NCI-H146 (cell line): ENCODE data around the gene NBAS.
"Not testable (repeated sequence)": the region's sequence is repeated elsewhere in the genome, so short reads cannot be mapped to it uniquely, and the experiment has no call there.

Experiments
- DNase-seq: peaks from one replicate; lab custom pipeline; 2025; lab: John Stamatoyannopoulos, UW

NBAS gene

GRCh38 chr2:15363142-15363541, 198.0 kb downstream of the NBAS start:
- DNase-seq = no peak

DNA sequence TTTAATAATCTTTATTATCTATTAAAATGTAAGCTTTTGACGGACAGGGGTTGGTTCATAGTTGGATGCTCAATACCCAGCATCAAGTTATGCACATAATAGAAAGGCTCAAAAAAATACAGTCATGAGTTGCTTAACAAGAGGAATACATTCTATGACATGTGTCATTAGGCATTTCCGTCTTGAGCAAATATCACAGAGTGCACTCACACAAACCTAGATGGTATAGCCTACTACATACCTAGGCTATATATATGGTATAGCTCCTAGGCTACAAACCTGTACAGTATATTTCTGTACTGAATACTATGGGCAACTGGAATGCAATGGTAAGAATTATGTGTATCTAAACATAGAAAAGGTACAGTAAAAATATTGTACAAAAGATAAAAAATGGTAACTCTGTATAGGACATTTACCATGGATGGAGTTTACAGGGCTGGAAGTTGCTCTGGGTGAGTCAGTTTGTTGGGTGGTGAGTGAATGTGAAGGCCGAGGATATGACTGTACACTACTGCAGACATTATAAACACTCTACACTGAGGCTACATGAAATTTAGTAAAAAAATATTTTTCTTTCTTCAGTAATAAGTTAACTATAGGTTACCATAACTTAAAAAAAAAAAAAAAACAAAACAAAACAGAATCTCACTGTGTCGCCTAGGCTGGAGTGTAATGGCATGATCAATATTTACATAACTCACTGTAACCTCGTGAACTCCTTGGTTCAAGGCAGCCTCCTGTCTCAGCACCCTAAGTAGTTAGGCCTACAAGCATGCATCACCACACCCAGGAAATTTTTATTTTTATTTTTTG, 201.2 kb downstream of the NBAS start:
- no peak for DNase-seq

DNA sequence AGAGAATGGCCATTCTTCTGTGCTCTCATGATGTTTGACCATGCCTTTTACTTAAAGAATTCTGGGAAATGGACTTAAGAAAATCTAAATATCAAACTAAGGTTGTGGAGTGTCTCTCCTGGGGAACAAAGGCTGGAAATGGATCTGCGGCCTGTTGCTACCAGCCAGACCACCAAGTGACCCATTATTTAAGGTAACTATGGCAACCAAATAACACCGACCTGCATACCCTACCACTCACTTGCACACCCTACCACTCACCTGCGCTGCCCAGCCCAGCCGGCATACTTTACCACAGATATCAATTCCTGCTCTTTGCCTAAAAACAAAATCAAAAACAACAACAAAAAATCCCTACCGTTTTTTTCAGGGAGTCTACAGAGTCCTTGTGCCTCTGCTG, 203.2 kb downstream of the NBAS start:
- DNase-seq = no peak

DNA sequence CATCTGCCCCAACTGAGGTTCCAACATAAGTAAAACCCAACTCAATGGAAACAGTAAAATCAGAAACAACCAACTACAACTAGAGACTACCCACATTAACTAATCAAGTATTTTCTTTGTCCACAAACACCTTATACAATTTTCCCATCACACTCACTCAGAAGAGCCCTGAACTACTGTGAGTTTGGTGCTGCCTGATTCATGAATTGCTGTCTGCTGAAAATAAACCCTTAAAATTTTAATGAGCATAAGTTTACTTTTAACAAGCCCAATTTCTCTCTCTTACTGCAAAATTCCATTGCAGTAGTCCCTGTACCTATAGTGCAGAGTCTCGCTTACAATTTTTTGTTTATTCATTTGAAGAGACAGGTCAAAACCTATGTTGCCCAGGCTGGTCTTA, 203.9 kb downstream of the NBAS start:
- no peak for DNase-seq

DNA sequence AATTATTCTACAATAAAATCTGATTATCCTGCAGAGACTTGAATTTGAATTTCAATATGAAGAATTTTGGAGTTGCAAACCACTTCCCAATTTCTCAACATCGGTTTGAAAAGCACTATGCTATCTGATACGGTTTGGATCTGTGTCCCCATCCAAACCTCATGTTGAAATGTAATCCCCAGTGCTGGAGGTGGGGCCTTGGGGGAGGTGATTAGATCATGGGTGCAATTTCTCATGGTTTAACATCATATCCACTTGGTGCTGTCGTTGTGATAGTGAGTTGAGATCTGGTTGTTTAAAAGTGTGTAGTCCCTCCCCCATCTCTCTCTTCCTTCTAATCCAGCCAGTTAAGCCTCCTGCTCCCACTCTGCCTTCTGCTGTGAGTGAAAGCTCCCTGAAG, 205.7 kb downstream of the NBAS start:
- no peak for DNase-seq

DNA sequence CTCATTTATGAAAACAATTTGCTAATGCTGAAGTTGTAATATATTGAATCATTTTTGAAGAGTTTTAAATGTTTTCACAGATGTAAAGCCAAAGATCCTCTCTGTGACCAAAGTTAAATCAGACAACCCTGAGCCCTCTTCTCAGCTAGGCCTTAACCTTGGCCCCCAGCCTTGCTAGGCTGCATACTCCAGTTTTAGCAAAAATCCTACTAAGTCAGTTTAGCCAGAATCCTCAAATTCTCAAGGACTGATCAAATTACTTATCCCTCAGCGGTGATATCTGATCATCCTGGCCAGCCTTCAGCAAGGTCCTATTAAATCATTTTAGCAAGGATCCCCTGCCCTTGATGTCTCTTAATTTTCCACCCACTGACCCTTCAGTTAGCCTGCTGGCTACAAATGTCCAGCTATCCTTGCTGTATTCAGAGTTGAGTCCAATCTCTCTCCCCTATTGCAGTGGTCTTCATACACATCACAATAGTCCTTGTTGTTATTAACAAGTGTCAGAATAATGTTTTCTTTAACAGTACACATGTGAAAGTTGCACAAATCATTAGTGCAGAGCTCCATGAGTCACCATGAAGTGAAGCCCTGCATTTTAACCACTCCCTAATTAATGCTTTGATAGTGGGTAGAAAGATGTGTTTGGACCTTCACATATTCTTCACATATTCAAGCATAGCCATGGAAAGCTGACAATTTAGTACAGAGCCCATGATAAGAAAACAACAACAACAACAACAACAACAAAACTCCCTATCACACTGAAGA, 206.4 kb downstream of the NBAS start:
- DNase-seq = no peak

DNA sequence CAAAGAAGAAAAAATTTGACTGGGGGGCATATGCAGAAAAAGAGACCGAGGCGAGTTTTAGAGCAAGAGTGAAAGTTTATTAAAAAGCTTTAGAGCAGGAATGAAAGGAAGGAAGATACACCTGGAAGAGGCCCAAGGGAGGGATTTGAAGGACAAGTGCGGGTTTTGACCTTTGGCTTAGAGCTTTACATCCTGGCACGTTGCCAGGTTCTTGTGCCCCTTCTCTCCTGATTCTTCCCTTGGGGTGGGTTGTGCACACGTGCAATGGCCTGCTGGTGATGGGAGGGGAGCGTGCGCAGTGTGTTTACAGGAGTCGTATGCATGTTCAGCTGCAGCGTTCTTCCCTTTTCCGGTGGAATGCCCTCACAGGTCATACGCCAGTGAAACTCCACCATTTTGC, 208.8 kb downstream of the NBAS start:
- no peak for DNase-seq

DNA sequence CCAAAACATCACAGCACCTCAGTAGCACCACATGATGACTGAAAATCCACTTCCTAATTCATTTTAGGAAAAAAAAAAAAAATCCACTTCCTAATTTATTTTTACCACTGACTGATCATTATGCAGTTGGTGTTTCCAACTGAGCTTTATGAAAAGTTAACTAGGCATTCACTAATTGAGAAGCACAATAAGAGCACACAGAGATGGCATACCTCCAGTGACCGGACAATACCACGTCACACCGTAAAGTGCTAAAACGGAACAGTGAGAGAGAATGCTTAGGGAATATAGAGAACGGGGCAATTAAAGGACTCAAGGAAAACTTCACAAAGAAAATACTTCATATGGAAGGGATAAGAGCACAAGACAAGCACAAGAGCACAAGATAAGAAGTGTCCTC, 212.5 kb downstream of the NBAS start:
- no peak for DNase-seq

GRCh38 chr2:15348045-15348444, 213.1 kb downstream of the NBAS start:
- DNase-seq = no peak

- DNase-seq = no peak
Measured at GRCh38 chr2:15346624-15347023, 214.5 kb downstream of the NBAS start.

DNA sequence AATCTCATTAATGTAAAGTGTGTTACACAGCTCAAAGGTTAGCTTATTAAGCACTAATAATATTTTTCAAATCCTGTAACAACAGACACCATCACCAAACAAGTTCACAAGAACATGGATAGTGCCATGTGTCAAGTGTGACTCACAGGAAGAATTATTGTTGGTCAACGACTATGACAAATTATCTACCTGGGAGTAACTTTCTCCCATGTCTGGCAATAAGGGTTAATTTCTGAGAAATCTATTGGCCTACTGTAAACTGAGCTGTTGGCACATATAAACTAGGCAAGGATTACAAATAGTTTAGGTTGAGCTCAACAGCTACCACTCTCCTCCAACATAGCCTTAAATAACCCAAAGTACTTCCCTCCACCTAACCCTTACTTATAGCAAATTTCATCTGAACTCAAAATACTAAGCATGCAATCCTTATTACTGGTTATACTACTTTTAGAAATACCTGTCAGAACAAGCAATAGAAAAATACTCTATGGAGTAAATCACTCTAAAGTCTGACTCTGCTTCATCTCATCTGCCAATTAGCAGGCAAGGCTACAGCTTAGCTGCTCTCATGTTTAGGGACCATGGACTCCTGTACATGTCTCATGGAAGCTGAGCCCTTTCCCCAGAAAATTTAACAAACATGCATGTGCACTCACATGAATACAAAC, 223.0 kb downstream of the NBAS start:
- DNase-seq = no peak

DNA sequence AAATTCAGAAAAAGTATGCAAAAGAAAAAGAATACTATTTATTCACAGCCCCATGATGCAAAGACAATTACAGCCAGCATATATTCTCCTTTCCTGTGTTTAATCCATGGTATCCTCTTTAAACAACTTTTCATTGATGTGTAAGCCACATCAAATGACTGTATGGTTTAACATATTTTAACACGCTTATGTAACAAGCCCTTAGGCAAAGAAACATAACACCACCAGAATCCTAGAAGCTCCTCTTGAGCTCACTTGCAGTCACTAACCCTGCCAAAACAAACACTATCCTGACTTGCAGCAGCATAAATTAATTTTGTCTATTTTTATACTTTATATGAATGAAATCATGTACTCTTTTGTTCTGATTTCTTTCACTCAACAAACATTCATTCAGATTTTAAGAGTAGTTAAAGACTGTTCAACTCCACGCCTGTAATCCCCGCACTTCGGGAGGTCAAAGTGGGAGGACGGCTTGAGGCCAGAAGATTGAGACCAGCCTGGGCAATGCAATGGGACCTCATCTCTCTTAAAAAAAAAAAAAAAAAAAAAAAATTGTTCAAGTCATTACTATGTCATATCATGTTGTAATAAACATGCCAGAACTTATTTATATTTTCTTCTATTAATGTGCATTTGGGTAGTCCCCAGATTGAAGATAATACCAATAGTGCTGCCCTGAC, 226.3 kb downstream of the NBAS start:
- peak; percentile 45 for DNase-seq

- DNase-seq = no peak
Measured at GRCh38 chr2:15331787-15332186, 229.3 kb downstream of the NBAS start.

DNA sequence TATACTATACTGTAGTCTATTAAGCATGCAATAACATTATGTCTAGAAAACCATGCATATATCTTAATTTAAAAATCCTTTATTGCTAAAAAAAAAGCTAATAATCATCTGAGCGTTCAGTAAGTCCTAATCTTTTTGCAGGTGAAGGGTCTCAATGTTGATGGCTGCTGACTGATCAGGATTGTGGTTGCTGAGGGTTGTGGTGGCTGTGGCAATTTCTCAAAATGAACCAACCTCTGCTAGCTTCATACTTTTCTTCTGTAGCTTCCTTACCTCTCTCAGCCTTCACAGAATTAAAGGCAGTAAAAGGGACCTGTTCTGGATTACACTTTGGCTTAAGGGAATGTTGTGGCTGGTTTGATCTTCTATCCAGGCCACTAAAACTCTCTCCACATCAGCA, 235.8 kb downstream of the NBAS start:
- no peak for DNase-seq

- no peak for DNase-seq
Measured at GRCh38 chr2:15323227-15323626, 237.9 kb downstream of the NBAS start.

GRCh38 chr2:15321481-15321880, 239.7 kb downstream of the NBAS start:
- DNase-seq = not testable (repeated sequence)

DNA sequence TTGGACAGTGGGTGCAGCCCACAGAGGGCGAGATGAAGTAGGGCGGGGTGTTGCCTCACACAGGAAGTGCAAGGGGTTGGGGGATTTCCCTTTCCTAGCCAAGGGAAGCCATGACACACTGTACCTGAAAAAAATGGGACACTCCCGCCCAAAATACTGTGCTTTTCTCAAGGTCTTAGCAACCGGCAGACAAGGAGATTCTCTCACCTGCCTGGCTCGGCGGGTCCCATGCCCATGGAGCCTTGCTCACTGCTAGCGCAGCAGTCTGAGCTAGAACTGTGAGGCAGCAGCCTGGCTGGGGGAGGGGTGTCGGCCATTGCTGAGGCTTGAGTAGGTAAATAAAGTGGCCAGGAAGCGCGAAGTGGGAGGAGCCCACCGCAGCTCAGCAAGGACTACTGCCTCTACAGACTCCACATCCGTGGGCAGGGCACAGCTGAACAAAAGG, 244.7 kb downstream of the NBAS start:
- DNase-seq = no peak

DNA sequence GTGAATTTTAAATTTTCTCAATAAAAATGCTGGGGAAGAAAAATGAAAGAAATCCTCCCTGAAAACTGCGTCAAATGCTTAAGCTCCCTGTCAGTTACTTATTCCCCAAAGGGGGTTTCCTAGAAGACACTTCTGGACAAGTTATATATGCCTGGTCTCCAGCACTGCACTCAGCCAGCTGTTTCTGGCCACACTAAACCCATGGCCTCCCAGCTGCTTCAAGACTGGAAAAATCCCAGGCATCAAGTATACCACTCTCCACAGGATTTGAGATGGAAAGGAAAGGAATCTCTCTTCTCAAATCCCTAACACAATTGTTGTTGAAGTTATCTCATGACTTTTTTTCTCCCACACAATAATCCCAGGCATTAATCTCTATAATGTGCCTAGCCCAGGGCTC, 245.7 kb downstream of the NBAS start:
- no peak for DNase-seq

DNA sequence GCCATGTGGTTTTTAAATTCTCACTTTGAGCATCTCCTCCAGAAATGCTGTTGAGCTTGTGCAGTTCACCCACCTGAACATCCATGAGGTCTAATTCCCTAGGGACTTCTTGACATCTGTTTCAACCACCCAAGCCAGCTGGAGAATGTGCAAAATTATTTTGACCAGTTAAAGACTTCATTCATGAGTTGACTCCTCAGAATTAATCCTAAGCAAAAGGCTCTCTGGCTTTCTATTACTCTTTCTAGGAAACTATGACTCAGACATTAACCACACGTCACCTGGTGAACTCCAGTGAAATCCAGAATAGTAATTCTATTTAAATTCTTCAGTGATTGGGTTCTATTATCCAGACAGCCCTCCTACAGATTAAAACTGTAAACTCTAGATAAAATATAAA, 247.5 kb downstream of the NBAS start:
- no peak for DNase-seq

- no peak for DNase-seq
Measured at GRCh38 chr2:15311926-15312325, 249.2 kb downstream of the NBAS start.

DNA sequence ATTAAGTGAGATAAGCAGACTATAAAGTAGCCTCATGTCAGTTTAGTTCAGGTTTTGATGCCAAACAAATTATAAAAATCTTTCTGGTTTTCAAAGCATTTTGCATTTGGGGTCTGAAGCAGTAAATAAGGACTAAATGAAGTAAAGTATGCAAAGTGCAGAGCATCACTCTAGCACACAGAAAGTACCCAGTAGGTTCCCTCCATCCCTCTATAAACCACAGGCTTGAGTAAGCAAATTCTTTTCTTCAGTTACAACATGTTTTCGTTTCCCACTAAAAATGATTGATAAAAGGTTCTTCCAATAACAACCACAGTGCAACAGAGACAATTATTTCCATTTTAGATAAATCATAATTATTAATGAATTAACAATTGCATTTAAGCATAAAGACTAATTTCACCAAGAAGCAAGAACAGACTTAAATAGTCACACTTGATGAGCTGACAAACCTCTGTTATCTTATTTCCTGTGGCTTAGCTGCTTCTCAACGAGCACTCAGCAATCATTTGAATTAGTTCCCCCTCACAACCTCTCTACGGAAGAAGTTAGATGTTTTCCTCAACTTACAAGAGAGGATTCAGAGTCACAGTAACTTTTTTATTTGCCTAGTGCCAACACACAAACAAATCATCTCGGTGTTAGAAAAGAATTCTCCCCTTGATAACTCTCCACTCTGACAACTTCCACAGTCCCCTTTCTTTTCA, 249.8 kb downstream of the NBAS start:
- no peak for DNase-seq

DNA sequence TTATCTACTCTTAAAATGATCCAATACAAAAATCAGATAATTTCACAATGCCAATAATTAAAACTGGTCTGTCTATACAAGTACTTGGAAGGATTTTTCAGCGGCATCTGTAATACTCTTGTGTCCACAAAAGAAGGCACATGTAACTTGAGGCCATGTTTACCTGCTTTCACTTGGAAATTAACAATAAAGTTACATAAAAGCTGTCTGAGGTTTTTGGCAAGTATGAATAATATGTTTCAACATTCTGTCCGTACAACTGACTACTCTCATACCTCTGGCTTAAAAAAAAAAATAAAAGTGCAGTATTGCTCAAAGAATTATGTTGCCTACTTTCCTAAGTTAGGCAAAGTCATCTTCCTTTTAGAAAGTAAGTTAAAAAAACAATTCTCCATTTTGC, 253.6 kb downstream of the NBAS start:
- DNase-seq = no peak
